Activated T-helper 1 cell treated with anti-CD3 and anti-CD28 coated beads, Interleukin-12 subunit alpha, Interleukin-12 subunit beta, Interleukin-2, Interleukin-4 antibody, amounts not matched to agents 30 ng/mL and 10 ng/mL and 1 ng/mL, durations not matched to agents 14 hours and 24 hours and 36 hours (primary cell): ENCODE results near the gene BRAT1. TPM values are rescaled to one million over a fixed set of nuclear protein-coding genes. Genes with fewer than 3 reads are reported as not detected.
"Not testable (repeated sequence)": the region's sequence is repeated elsewhere in the genome, so short reads cannot be mapped to it uniquely, and the experiment has no call there.

Experiments used
- DNase-seq: peaks from one replicate; pipeline ENCODE4 v3.0.0; 2021; ENCODE audit warnings: low spot score
- H3K27ac Mint-ChIP-seq: one replicate; pipeline ENCODE4 v1.8.0; 2021; ENCODE audit warnings: mild to moderate bottlenecking, mixed read lengths
- H3K27me3 Mint-ChIP-seq: one replicate; pipeline ENCODE4 v1.8.0; 2022; ENCODE audit warnings: mild to moderate bottlenecking, moderate library complexity, mixed read lengths; ENCODE audit not compliant: insufficient read depth
- H3K36me3 Mint-ChIP-seq: one replicate; pipeline ENCODE4 v1.8.0; 2021; ENCODE audit warnings: low read depth, mixed read lengths
- H3K4me1 Mint-ChIP-seq: one replicate; pipeline ENCODE4 v1.8.0; 2021; ENCODE audit warnings: low read depth, mixed read lengths
- H3K4me3 Mint-ChIP-seq: one replicate; pipeline ENCODE4 v1.8.0; 2021; ENCODE audit warnings: mild to moderate bottlenecking, moderate library complexity, mixed read lengths
- H3K9me3 Mint-ChIP-seq: one replicate; pipeline ENCODE4 v1.8.0; 2021; ENCODE audit warnings: mixed read lengths
- intact Hi-C: fragments of 100-400 bp; cut with micrococcal nuclease; formaldehyde crosslinking; loops from one replicate; pipeline ENCODE4 v1.15.1; 2024
- total RNA-seq: library from RNA; stranded (reverse); gene quantifications from 2 replicates; pipeline ENCODE4 v1.2.3, GENCODE V29; 2022

The BRAT1 gene
- total RNA-seq, 1 donor from 2014 or later: 42.9 TPM

DNA sequence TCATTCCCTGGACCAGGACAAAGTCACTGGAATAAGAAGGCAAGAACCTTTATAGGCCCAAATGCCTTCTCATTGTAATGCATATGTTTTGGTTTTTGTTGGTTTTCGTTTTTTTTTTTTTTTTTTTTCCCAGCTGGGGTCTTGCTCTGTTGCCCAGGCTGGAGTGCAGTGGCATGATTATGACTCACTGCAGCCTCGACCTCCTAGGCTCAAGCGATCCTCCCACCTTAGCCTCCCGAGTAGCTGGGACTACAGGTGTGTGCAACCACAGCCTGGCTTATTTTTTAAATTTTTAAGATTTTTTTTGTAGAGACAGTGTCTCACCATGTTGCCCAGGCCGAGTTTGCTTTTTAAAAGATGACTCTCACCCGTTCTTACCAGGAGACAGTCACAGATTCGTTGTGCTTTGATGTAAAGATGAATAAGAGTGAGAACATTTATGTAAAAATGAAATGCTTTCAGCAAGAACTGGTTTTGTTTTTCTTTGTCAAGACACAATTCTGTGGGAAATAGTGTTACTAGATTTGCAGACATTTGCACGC lies 11.1 kb upstream of the BRAT1 start:
- H3K27ac Mint-ChIP-seq: no peak overlapping the region
- H3K27me3 Mint-ChIP-seq: no peaks in the 10 kb centered on the region
- no peaks in the 10 kb centered on the region for H3K9me3 Mint-ChIP-seq
- H3K4me1 Mint-ChIP-seq: peaks cover 14% of the 10 kb centered on the region
- no peak overlapping the region for H3K4me3 Mint-ChIP-seq
- H3K36me3 Mint-ChIP-seq: peaks cover 10% of the 10 kb centered on the region
- no peak for DNase-seq
- intact Hi-C loops: no loop called here

GRCh38 chr7:2564970-2565540 lies 9.7 kb upstream of the BRAT1 start:
- Mint-ChIP-seq H3K27me3 (no peaks in the 10 kb centered on the region), H3K4me1 (peaks cover 16% of the 10 kb centered on the region), H3K9me3 (no peaks in the 10 kb centered on the region), H3K27ac (no peak overlapping the region), H3K4me3 (no peak overlapping the region), H3K36me3 (peaks cover 10% of the 10 kb centered on the region)
- intact Hi-C loops: no loop called here
- no peak for DNase-seq

DNA sequence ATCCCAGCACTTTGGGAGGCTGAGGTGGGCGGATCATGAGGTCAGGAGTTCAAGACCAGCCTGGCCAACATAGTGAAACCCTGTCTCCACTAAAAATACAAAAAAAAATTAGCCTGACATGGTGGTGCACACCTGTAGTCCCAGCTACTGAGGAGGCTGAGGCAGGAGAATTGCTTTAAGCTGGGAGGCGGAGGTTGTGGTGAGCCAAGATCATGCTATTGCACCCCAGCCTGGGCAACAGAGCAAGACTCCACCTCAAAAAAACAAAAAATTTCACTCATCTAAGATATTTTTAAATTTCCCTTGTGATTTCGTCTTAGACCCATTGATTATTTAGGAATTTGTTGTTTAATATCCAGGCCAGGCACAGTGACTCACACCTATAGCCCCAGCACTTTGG lies 8.6 kb upstream of the BRAT1 start:
- H3K4me3 Mint-ChIP-seq, H3K27me3 Mint-ChIP-seq, H3K27ac Mint-ChIP-seq, H3K9me3 Mint-ChIP-seq, intact Hi-C loops, DNase-seq: not testable (repeated sequence)
- Mint-ChIP-seq H3K4me1 (peaks cover 20% of the 10 kb centered on the region), H3K36me3 (peaks cover 10% of the 10 kb centered on the region)

GRCh38 chr7:2559283-2559950 lies 4.1 kb upstream of the BRAT1 start:
- Mint-ChIP-seq H3K4me1 (peaks cover 21% of the 10 kb centered on the region), H3K4me3 (peak overlapping the region; percentile 78), H3K27me3 (no peaks in the 10 kb centered on the region), H3K27ac (no peak overlapping the region), H3K9me3 (no peaks in the 10 kb centered on the region), H3K36me3 (no peaks in the 10 kb centered on the region)
- intact Hi-C loops: loop anchor here (1.0 to 10.0 kb wide), 5 partner anchors 72 to 985 kb away; partner anchors contain the start of genes GNA12, PSMG3, SNX8 and TTYH3
- DNase-seq: peak; percentile 24

- DNase-seq: peak; percentile 93
- no peaks in the 10 kb centered on the region for H3K9me3 Mint-ChIP-seq
- no peak within 1 kb of the TSS for H3K27ac Mint-ChIP-seq
- intact Hi-C loops: loop anchor here (1.0 to 10.0 kb wide), 6 partner anchors 50 to 984 kb away; partner anchors contain the start of genes GNA12, PSMG3, SNX8 and TTYH3
- H3K4me1 Mint-ChIP-seq: peaks cover 28% of the 10 kb centered on the region
- peak within 1 kb of the TSS; percentile 78 for H3K4me3 Mint-ChIP-seq
- H3K27me3 Mint-ChIP-seq: no peaks in the 10 kb centered on the region
- peaks cover 3% of the 10 kb centered on the region for H3K36me3 Mint-ChIP-seq
Observed at GRCh38 chr7:2558629-2559282, 3.4 kb upstream of the BRAT1 start, which contains the start of gene IQCE. Gene IQCE (plus strand): TSS chr7:2558979. CDS start chr7:2559182, 203 bp downstream.

GRCh38 chr7:2554661-2555111 lies 638 bp downstream of the BRAT1 start:
- intact Hi-C loops: loop anchor here (1.0 to 10.0 kb wide), 11 partner anchors 24 to 980 kb away; partner anchors contain the start of genes CHST12, EIF3B, GNA12 and GRIFIN
- peaks cover 19% of the 10 kb centered on the region for H3K4me1 Mint-ChIP-seq

GRCh38 chr7:2553831-2554581 lies 1.3 kb downstream of the BRAT1 start:
- Mint-ChIP-seq H3K27ac (peak overlapping the region; percentile 86), H3K36me3 (peaks cover 24% of the 10 kb centered on the region), H3K27me3 (no peaks in the 10 kb centered on the region), H3K9me3 (no peaks in the 10 kb centered on the region), H3K4me3 (peak overlapping the region; percentile 91), H3K4me1 (peaks cover 19% of the 10 kb centered on the region)
- no peak for DNase-seq
- intact Hi-C loops: loop anchor here (2.0 to 10.0 kb wide), 3 partner anchors 77 to 979 kb away; partner anchors contain the start of genes GNA12, GRIFIN and PSMG3

More at GRCh38 chr7:2554661-2555111, 638 bp downstream of the BRAT1 start:
- H3K4me3 Mint-ChIP-seq: peak overlapping the region; percentile 91
- H3K36me3 Mint-ChIP-seq: peaks cover 21% of the 10 kb centered on the region
- no peaks in the 10 kb centered on the region for H3K9me3 Mint-ChIP-seq
- no peaks in the 10 kb centered on the region for H3K27me3 Mint-ChIP-seq
- H3K27ac Mint-ChIP-seq: peak overlapping the region; percentile 86
- DNase-seq: no peak

DNA sequence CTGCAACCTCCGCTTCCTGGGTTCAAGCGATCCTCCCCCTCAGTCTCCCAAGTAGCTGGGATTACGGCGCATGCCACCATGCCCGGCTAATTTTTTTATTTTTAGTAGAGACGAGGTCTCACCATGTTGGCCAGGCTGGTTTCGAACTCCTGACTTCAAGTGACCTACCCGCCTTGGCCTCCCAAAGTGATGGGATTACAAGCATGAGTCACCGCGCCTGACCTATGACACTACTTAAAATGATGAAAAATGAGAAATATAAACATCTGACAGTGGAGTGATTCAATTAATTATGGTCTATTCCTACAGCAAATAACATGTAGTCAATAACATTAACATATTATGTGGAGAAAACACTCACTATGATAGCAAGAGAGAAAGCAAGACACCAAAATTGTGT lies 2.2 kb downstream of the BRAT1 start:
- Mint-ChIP-seq H3K27me3 (no peaks in the 10 kb centered on the region), H3K9me3 (no peaks in the 10 kb centered on the region), H3K36me3 (peaks cover 25% of the 10 kb centered on the region), H3K27ac (peak overlapping the region; percentile 24), H3K4me1 (peaks cover 19% of the 10 kb centered on the region), H3K4me3 (peak overlapping the region; percentile 69)
- DNase-seq: no peak
- intact Hi-C loops: loop anchor here (10.0 kb wide), 2 partner anchors 292 to 978 kb away; partner anchors contain the start of genes GNA12 and PSMG3

- no peak for DNase-seq
- Mint-ChIP-seq H3K4me1 (peaks cover 14% of the 10 kb centered on the region), H3K36me3 (peaks cover 30% of the 10 kb centered on the region), H3K27ac (no peak overlapping the region), H3K4me3 (no peak overlapping the region), H3K9me3 (no peaks in the 10 kb centered on the region), H3K27me3 (no peaks in the 10 kb centered on the region)
- intact Hi-C loops: loop anchor here (10.0 kb wide), 2 partner anchors 293 to 977 kb away; partner anchors contain the start of genes GNA12 and PSMG3
Observed at GRCh38 chr7:2551418-2551817, 3.9 kb downstream of the BRAT1 start.

- Mint-ChIP-seq H3K27ac (no peak overlapping the region), H3K4me1 (no peaks in the 10 kb centered on the region), H3K36me3 (peaks cover 21% of the 10 kb centered on the region), H3K4me3 (no peak overlapping the region), H3K9me3 (no peaks in the 10 kb centered on the region), H3K27me3 (no peaks in the 10 kb centered on the region)
- intact Hi-C loops: no loop called here
- DNase-seq: no peak
Observed at GRCh38 chr7:2546776-2547586, 8.3 kb downstream of the BRAT1 start.

DNA sequence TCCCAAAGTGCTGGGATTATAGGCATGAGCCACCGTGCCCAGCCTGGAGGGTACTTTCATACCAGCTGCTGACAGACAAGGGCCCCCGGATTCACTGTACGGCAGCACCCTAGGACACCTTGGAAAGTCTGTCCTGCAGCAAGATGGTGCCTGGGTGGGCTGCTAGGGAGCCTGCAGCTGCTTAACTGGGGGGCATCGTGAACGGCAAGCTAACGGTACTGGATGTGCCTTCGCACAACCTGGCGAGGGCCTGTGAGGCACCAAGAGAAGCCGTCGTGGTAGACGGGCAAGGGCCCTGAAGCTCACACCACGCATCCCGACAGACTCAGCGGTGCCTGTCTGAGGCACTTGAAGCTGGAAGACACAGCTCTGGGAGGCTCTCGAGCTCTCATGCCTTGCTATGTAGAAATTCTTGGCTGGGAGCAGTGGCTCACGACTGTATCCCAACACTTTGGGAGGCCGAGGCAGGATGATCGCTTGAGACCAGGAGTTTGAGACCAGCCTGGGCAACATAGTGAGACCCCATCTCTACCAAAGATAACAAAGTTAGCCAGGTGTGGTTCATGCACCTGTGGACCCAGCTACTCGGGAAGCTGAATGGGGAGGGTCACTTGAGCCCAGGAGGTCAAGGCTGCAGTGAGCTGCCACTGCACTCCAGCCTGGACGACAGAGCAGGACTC lies 9.4 kb downstream of the BRAT1 start:
- Mint-ChIP-seq H3K27ac (no peak overlapping the region), H3K27me3 (no peaks in the 10 kb centered on the region), H3K4me3 (no peak overlapping the region), H3K9me3 (no peaks in the 10 kb centered on the region), H3K4me1 (no peaks in the 10 kb centered on the region), H3K36me3 (peaks cover 18% of the 10 kb centered on the region)
- intact Hi-C loops: no loop called here
- no peak for DNase-seq
